GM21360 (cell line): Measurements from ENCODE around the gene DYRK1A.
A peak's percentile ranks its signal among the peaks of the same experiment; 100 is the strongest.
"Not testable (repeated sequence)": the region's sequence is repeated elsewhere in the genome, so short reads cannot be mapped to it uniquely, and the experiment has no call there.

ENCODE experiments used
- ATAC-seq: cut with Tn5 transposase; IDR thresholded peaks from one replicate; pipeline ENCODE4 v1.9.1; 2021; ENCODE audit warnings: mild to moderate bottlenecking, moderate library complexity; ENCODE audit not compliant: unreplicated experiment

DYRK1A gene

GRCh38 chr21:37520801-37521200 is 154.2 kb downstream of the DYRK1A start:
- ATAC-seq, result no peak

- no peak for ATAC-seq
Measured at GRCh38 chr21:37521658-37522057, 155.1 kb downstream of the DYRK1A start.

DNA sequence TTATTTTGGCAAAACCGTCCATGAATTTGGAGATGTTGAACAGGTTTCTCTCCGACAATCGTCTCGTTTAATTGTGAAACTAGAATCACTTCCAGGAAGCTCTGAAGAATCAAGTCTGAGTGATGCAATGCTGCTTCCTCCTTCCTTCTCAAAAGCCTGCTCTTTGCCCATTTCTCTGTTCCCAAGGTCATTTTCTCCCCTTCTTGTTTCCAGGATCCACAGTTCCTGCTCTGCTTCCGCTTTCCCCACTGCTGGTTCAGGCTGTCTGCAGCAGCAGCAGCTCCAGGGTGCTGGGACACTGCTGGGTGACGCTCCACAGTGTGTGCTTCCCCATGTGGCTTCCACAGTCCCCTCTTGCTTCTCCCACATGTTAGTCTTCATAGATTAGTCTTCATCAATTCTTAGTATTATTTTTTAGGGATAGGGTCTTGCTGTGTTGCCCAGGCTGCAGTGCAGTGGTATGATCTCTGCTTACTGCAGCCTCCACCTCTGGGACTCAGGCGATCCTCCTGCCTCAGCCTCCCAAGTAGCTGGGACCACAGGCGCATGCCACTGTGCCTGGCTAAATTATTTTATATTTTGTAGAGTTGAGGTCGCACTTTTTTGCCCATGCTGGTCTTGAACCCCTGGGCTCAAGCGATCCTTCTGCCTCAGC is 156.2 kb downstream of the DYRK1A start:
- ATAC-seq, result no peak

DNA sequence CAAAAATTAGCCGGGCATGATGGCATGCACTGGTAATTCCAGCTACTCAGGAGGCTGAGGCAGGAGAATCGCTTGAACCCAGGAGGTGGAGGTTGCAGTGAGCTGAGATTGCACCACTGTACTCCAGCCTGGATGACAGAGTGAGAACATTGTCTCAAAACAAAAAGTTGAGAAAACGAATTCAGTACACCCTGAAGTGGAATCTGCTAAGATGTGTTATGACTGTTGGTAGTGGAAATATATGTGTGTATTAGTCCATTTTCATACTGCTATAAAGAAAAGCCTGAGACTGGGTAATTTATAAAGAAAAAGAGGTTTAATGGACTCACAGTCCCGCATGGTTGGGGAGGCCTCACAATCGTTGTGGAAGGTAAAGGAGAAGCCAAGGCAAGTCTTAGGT is 158.4 kb downstream of the DYRK1A start:
- ATAC-seq, result not testable (repeated sequence)

DNA sequence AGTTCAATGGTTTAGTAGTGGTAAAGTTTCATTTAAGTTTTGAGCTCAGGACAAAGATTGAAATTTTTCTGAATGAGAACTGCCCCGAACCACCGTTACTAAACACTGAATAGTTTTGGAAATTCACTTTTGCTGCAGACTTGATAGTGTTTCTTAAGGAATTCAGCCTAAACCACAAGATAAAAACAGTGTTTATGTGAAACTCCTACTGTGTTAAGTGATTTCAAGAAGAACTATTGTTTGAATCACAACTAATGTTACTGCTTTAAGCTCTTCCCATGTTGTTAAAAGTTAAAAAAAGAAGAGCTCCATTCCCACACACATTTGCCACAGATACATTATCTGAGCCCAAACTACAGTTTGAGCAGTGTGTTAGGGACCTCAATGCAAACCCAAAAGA is 159.2 kb downstream of the DYRK1A start:
- no peak for ATAC-seq

DNA sequence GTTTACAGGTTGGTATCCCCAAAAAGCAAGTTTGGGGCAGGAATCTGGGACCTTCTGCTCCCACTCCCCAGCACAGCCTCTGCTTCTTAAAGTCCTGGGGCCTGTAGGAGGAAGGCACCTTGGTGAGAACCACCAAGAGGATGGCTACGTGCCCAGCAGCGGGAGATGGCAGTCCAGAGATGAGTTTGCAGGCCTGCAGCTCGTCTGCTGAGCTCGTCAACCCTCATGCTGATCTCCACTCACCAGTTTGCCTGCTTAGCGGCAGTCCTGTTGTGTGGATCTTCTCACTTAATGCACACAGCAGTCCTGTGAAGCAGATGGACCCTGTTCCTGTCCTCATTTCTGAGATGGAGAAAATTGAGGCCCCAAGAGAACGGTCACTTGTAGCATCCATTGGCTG is 160.5 kb downstream of the DYRK1A start:
- ATAC-seq, result no peak

GRCh38 chr21:37527716-37528115 is 161.1 kb downstream of the DYRK1A start:
- no peak for ATAC-seq

GRCh38 chr21:37528150-37528937 is 161.8 kb downstream of the DYRK1A start:
- no peak for ATAC-seq

DNA sequence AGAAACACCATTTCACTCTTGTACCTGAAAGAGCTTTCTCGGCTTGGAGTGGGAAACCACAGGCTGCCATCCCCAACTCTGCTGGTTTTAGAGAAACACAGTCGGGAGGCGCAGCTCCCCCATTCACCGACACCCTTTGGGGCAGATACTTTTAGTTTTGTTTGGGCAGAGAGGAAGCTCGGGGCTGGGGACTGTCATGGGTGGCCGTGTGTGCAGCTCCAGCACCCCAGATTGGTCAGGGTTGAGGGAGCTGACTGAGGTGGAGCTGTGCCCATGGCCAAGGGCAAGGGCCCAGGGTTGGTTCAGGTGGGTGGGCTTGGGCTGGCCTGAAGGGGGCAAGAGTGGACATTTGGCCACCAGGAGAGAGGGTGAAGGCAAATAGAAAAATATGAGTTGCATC is 163.1 kb downstream of the DYRK1A start:
- ATAC-seq, result no peak

GRCh38 chr21:37530901-37531351 is 164.4 kb downstream of the DYRK1A start:
- ATAC-seq, result no peak

DNA sequence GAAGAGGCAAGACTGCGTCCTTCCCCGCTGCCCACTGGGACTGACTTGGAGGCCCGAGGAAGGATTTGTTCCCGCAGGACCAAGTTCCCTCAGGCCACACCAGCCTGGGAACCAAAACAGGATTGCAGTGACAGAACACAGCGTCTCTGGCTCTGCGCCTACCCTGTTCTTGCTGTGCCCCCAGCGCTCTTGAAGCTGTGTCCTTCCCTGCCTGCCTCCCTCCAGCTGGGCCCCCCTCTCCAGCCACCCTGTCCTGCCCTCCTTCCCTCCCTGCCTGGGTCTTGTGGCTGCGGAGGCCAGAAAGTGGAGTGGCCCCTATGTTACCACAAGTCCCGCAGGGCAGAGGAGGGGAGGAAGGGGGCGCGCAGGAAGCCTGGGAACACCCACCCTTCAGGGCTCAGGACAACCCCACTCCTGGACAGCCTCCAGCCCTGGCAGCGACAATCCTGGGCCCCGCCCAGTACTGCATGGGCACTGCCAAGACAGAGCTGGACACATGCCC is 164.9 kb downstream of the DYRK1A start:
- ATAC-seq, result no peak

GRCh38 chr21:37532868-37533780 is 166.6 kb downstream of the DYRK1A start:
- ATAC-seq, result peak; percentile 73

- no peak for ATAC-seq
Measured at GRCh38 chr21:37534431-37534830, 167.9 kb downstream of the DYRK1A start.

DNA sequence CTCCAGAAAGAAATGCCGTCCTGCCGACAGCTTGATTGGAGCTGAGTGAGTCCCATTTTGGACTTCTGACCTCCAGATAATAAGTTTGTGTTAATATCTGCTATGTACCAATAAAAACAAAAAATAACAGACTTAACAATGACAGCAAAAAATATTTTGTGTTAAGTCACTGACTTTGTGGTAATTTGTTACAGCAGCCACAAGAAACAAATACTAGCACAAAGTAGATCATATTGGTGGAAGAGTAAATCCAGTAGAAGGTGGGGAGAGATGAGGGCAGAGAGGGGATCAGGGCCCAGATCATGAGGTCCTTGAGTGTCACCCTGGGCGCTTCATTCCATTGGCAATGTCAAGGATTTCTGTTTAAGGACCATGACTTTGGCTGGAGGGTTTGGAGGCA is 168.6 kb downstream of the DYRK1A start:
- ATAC-seq, result no peak

DNA sequence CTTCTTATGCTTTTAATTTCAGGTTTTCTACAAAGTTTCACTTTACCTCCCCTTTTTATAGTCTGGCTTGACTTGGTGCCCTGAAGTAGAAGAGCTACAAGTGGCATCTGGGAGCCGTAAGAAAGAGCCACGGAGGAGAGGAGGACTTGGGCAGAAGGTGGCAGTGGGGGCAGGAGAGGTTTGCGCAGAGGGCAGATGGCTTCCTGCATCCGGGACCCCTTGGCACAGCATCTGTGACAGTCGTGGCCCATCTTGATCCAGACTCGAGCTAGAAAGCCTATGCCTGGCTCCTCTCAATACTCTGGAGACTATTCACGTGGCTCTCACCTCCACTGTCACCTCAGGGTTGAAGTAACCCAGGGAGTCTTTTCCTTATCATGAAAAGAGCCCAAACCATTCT is 169.1 kb downstream of the DYRK1A start:
- ATAC-seq, result no peak

- ATAC-seq, result no peak
Measured at GRCh38 chr21:37536616-37537278, 170.2 kb downstream of the DYRK1A start.

DNA sequence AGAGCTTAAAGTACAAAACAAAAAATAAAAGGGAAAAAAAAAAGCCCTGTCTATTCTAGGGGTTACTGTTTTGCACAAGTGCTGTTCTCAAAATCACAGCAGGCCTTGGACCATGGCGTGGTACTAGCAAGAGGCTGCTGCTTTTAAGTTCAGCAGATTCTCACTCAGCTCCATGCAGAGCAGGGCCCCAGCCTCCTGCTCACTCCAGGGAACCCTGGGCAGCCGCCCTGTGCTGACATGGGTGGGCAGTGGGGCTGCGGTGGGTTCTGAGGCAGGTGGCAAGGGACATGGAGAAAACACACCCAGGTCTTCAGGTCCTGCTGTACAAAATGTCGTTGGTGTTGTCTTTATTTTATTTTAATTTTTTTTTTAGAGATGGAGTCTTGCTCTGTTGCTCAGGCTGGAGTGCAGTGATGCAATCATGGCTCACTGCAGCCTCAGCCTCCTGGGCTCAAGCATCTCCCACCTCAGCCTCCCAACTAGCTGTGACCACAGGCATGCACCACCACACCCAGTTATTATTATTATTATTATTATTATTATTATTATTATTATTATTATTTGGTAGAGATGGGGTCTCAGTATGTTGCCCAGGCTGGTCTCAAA is 170.9 kb downstream of the DYRK1A start:
- no peak for ATAC-seq

DNA sequence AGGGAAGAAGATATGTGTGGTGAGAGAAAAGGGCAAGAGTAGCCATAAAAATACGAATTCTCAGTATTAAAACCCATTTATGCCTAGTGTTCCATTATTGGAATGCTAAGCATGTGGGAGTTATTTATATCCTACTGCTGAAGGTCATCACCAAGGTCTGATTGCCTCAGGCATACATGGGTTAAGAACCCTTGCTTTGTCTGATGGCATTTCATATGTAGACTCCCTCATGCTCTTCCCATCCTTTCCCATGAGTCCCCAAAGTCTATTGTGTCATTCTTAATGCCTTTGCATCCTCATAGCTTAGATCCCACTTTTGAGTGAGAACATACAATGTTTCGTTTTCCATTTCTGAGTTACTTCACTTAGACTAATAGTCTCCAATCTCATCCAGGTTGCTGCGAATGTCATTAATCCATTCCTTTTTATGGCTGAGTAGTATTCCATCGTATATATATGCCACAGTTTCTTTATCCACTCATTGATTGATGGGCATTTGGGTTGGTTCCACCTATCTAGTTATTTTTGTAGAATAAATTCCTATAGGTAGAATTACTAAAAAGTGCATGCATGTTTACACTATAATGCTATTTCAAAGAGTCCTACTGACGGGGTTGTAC is 172.5 kb downstream of the DYRK1A start:
- ATAC-seq, result no peak

DNA sequence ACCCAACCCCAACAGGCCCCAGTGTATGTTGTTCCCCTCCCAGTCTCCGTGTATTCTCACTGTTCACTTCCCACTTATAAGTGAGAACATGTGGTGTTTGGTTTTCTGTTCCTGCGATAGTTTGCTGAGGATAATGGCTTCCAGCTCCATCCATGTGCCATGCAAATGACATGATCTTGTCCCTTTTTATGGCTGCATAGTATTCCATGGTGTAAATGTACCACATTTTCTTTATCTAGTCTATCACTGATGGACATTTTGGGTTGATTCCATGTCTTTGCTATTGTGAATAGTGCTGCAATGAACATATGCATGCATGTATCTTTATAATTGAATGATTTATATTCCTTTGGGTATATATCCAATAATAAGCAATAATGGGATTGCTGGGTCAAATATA is 174.6 kb downstream of the DYRK1A start:
- not testable (repeated sequence) for ATAC-seq

DNA sequence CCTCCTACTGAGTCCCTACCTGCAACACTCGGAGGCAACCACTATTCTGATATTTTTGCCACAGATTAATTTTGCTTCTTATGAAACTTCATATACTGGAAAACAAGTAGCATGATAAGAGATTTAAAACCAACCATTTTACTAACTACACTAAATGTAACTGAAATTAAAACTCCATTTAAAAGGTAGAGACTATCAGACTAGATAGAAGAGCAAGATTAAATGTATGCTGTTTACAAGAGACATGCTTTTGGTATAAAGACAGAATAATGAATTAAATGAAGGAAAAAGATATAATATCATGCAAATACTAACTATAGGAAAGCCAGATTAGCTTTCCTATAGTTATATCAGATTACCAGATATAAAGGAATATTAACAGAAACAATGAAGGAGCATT is 175.9 kb downstream of the DYRK1A start:
- ATAC-seq, result no peak
